Effector CD4-positive, alpha-beta T cell (primary cell): ENCODE measurements around the gene ZC3H11A.
"Not testable (repeated sequence)": the region's sequence is repeated elsewhere in the genome, so short reads cannot be mapped to it uniquely, and the experiment has no call there.

ENCODE experiments used
- DNase-seq: peaks from one replicate; pipeline ENCODE4 v3.0.0-alpha.2; 2020
- total RNA-seq: gene quantifications from one replicate; lab custom pipeline; 2026; lab: John Stamatoyannopoulos, UW

Gene ZC3H11A
- 5.4 reads per million, percentile 21 among the genes with 10 or more reads in this experiment for total RNA-seq

- peak; percentile 100 for DNase-seq
Measured at GRCh38 chr1:203795441-203796235, at the start of gene ZC3H11A, which contains the start of gene ZBED6. Gene ZC3H11A, plus strand, starts transcription at chr1:203795623. Its CDS starts 21,448 bp downstream, at chr1:203817071. Gene ZBED6, plus strand, starts transcription at chr1:203795623. Its CDS starts 1,900 bp downstream, at chr1:203797523.

GRCh38 chr1:203746281-203746680 is 49.1 kb upstream of the ZC3H11A start:
- no peak for DNase-seq

GRCh38 chr1:203751051-203751450 is 44.4 kb upstream of the ZC3H11A start:
- DNase-seq = no peak

GRCh38 chr1:203751618-203752361 is 43.6 kb upstream of the ZC3H11A start:
- not testable (repeated sequence) for DNase-seq

GRCh38 chr1:203754455-203754864 is 41.0 kb upstream of the ZC3H11A start:
- no peak for DNase-seq

DNA sequence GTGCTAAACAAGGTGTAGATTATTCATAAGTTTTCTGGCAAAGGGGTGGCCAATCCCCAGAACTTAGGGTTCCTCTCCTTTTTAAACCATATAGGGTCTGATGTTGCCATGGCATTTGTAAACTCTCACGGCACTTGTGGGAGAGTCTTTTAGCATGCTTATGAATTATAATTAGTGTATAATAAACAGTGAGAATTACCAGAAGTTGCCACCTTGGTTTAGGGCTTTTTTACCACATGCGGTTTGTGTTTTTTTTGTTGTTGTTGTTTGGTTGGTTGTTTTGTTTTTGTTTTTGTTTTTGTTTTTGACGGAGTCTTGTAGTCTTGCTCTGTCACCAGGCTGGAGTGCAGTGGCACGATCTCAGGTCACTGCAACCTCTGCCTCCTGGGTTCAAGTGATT is 39.4 kb upstream of the ZC3H11A start:
- DNase-seq = no peak

GRCh38 chr1:203758749-203759148 is 36.7 kb upstream of the ZC3H11A start:
- not testable (repeated sequence) for DNase-seq

GRCh38 chr1:203760506-203760905 is 34.9 kb upstream of the ZC3H11A start:
- no peak for DNase-seq

DNA sequence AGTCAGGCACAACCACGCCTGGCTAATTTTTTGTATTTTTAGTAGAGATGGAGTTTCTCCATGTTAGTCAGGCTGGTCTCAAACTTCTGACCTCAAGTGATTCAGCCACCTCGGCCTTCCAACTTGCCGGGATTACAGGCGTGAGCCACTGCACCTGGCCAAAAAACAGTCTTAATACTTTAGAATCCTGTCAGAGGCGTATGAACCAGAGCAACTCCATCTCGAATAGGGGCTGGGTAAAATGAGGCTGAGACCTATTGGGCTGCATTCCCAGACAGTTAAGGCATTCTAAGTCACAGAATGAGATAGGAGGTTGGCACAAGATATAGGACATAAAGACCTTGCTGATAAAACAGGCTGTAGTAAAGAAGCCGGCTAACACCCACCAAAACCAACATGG is 33.5 kb upstream of the ZC3H11A start:
- DNase-seq = not testable (repeated sequence)

DNA sequence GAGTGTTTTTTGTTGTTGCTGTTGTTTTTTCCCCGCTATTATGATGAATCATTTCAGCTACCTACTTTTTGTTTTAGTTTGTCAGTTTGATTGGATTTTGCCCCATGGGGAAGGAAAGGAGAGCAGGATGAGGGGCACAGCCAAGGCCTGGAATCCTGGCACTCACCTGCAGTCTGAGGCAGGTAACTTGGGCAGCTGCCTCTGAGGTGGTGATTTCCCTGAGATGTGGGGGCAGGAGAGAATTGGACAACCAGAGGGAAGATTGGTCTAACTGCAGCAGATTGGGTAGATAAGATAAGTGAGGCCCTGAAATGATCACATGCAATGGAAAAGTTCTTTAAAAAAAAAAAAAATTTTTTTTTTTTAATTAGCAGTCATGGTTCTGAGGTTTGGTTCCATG is 31.9 kb upstream of the ZC3H11A start:
- DNase-seq = no peak

DNA sequence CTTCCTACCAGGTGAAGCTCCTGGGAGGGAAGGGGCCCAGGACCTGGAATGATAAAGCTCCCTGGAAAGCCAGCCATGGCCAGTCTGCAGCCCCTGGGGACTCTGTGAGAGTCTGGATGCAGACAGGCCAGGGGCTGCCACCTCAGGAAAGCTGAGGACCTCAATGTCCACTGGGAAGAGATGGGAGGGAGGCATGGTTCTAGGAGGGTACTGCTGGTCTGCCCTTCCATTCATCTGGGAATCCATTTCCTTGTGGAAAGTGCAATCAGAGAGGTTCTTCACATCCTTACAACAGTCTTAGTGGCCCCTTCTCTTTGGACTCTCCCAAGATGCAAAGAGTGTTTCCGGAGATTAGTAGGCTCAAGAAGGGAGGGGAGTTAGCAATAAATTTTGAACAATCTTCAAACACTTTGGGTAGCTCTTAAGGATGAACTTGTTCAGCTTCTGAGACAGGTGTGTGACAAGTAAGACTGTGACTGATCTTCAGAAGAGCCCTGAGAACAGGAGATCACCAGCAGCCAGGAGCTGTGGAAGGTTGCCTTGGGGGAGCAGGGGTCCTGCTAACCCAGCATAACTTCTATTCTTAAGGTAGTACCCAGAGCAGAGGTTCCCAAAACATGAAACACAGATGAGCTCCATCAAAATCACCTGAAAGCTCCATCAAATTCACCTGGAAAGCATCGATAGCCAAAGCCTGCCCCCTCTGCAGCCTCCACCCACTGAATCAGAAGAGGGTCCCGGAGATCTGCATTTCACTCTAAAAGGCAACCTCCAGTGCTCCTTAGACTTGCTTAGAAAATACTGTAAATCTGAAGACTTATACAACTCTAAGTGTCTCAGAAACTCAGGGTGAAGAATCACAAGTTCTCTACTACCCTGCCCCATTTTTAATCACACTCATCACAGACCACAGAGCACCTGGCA is 31.1 kb upstream of the ZC3H11A start:
- no peak for DNase-seq

DNA sequence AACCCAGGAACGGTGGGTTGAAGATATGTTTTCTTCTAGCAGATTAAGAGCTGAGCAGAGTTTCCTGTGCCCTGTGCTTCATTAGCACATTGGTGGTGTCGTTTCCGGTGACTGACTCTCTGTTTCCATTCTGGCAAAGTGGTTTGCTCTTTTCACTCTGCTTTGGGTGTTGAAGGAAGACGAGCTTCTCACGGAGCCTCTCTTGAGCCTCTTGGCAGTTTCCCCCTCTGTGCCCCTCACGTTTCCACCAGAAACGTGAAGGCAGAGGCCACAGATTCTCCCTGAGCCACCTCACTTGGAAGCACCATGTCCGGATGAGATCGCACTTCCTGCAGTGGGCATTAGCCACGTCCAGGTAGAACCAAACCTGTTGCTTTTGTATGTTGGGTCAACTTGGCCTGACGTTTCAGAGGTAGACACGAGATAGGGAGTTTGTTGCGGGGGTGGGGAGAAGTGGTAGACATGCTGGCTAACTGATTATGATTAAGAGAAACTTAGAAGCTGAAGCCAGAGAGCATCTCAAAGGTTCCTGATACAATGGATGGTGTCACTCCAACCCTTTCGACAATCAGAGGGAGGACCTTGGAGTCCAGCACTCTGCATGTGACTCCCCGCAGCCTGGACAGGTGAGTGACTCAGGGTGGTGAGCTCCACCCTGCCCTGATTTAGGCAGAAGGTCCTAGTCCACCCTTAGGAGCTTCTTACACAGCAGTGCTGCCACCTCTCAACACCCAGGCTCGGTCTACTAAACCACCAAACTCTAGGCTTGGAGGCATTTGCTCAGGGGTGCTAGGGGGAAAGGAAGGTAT is 30.2 kb upstream of the ZC3H11A start, which contains the start of gene LAX1:
TSS of gene LAX1 (plus strand) at position 155 of the 809 bp plus-strand sequence. CDS start at position 538, 383 bp downstream.
- peak; percentile 70 for DNase-seq

GRCh38 chr1:203768256-203768655 is 27.2 kb upstream of the ZC3H11A start:
- no peak for DNase-seq

- DNase-seq = no peak
Measured at GRCh38 chr1:203769505-203770343, 25.7 kb upstream of the ZC3H11A start.

GRCh38 chr1:203771901-203772301 is 23.5 kb upstream of the ZC3H11A start:
- no peak for DNase-seq

DNA sequence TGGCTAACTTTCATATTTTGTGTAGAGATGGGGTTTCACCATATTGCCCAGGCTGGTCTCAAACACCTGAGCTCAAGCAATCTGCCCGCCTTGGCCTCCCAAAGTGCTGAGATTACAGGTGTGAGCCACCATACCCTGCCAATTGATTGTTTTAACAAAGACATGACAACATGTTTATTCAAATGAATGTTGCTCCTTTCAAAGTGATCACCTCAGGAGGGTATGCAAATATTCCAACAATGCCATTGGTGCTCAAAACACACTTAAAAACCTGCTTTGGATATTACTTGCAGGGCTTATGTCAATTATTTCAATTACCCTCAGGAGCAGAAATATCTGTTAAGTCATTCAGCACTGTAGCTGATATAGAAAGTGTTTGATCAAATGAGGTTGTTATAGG is 22.6 kb upstream of the ZC3H11A start:
- DNase-seq = no peak

GRCh38 chr1:203776636-203777035 is 18.8 kb upstream of the ZC3H11A start:
- no peak for DNase-seq

GRCh38 chr1:203777596-203777995 is 17.8 kb upstream of the ZC3H11A start:
- no peak for DNase-seq

DNA sequence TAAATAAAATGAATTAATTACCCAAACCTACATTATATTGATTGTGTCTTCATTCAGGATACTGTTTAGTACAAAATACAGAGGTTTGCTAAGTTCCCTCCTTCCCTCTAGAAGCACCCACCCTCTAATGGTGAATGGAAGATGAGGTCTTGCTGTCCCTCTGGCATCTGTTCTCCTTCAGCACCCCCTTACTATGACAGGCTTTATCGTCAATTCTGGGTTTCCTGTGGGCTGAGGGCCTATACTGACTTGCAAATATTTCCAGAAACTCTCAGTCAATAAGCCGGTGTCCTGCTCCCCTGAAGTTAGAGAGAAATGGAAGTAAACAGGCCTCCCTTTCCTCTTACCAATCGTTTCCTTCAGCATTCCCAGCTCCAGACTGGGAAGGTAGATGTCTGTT is 17.3 kb upstream of the ZC3H11A start:
- no peak for DNase-seq

DNA sequence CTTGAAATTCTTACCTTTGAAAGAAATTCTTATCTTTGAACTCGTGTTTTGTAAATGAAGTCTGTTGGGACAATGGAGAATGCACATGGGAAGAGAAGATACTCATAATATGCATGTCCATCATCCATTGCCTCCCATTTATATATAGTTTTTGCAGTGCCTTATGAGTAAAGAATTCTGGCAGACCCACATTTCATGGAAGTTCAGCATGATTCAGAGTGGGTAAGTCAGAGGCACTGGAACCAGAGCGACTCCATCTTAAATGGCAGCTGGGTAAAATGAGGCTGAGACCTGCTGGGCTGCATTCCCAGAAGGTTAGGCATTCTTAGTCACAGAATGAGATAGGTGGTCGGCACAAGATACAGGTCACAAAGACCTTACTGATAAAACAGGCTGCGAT is 16.6 kb upstream of the ZC3H11A start:
- no peak for DNase-seq

DNA sequence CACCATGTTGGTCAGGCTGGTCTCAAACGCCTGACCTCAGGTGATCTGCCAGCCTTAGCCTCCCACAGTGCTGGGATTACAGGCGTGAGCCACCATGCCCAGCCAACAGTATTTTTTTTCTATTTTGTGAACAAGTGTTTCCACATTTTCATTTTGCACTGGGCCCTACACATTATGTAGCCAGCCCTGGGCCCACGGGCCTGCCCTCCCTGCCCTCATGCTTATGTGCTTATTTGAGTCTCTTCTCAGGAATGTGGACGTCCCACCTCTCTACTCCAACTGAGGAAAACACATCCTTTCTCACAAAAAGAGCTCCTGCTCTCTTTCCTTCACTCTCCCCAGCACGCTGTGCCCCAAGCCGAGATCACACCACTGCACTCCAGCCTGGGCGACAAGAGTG is 13.5 kb upstream of the ZC3H11A start:
- no peak for DNase-seq
